ENCODE measurements around the gene THRSP. TPM values are rescaled to one million over a fixed set of nuclear protein-coding genes. Genes with fewer than 3 reads are reported as not detected.
"Not testable (repeated sequence)": the region's sequence is repeated elsewhere in the genome, so short reads cannot be mapped to it uniquely, and the experiment has no call there.

Gene THRSP
- total RNA-seq, 2 experiments from 2014 or later: not detected

- POLR2A ChIA-PET: interaction anchor here (0.5 to 0.6 kb wide), 3 partner anchors 61 to 245 kb away, joined by 3 to 5 read pairs (median 5); no protein-coding TSS in a partner anchor
- Mint-ChIP-seq H3K36me3 (ENCODE audit: low read depth) (peaks cover 31% of the 10 kb centered on the region), H3K4me3 (peak overlapping the region; percentile 90), H3K4me1 (peaks cover 59% of the 10 kb centered on the region)
- CTCF ChIA-PET: interaction anchor here (1.0 to 2.7 kb wide), 4 partner anchors 9 to 62 kb away, joined by 3 to 10 read pairs (median 6); partner anchors contain the start of gene ALG8
- not testable (repeated sequence) for H3K27me3 Mint-ChIP-seq, H3K27ac Mint-ChIP-seq, DNase-seq, H3K9me3 Mint-ChIP-seq
These were observed 13.9 kb downstream of the THRSP start for GRCh38 chr11:78077592-78077991.

DNA sequence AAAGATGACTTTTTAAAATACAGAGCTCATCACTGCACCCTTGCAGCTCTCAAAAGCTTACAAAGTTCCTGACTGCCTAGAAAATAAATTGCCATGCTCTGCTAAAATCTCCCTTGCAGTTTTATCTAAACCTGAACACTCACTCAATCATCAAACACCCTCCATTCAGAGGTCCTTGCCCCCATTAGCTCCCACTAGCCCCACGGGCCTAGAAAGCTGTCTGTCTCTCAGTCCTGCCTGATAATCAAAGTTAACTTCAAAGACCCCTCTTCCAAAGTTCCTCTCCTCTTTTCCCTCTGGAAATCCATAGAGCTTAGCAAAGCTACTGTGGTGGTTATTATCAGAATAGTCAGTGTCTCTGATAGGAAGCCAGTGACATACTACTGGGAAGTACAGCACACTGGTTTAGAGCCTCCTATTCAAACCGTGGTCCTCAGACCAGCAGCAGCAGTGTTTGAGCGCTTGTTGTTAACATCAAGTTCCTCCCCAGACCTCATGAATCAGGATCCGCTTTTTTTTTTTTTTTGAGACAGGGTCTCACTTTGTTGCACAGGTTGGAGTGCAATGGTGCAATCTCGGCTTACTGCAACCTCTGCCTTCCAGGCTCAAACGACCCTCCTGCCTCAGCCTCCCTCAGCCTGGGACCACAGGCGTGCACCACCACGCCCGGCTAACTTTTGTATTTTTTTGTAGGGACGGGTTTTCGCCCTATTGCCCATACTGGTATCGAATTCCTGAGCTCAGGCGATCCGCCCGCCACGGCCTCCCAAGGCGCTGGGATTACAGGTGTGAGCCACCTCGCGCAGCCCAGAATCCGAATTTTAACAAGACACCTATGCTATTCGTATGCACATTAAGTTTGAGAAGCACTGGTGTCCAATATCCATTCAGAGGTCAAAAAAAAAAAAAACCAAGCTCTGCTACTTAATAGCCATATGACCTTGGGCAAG is 14.8 kb downstream of the THRSP start:
- Mint-ChIP-seq H3K27me3 (no peaks in the 10 kb centered on the region), H3K9me3 (no peaks in the 10 kb centered on the region), H3K27ac (peak overlapping the region; percentile 92), H3K4me3 (peak overlapping the region; percentile 90), H3K36me3 (ENCODE audit: low read depth) (peaks cover 27% of the 10 kb centered on the region), H3K4me1 (peaks cover 57% of the 10 kb centered on the region)
- POLR2A ChIA-PET: interaction anchor here (0.6 kb wide), 1 partner anchor 244 kb away, joined by 3 read pairs; no protein-coding TSS in a partner anchor
- DNase-seq: no peak
- CTCF ChIA-PET: interaction anchor here (0.6 to 2.7 kb wide), 10 partner anchors 8 to 821 kb away, joined by 3 to 10 read pairs (median 4); partner anchors contain the start of gene ALG8

DNA sequence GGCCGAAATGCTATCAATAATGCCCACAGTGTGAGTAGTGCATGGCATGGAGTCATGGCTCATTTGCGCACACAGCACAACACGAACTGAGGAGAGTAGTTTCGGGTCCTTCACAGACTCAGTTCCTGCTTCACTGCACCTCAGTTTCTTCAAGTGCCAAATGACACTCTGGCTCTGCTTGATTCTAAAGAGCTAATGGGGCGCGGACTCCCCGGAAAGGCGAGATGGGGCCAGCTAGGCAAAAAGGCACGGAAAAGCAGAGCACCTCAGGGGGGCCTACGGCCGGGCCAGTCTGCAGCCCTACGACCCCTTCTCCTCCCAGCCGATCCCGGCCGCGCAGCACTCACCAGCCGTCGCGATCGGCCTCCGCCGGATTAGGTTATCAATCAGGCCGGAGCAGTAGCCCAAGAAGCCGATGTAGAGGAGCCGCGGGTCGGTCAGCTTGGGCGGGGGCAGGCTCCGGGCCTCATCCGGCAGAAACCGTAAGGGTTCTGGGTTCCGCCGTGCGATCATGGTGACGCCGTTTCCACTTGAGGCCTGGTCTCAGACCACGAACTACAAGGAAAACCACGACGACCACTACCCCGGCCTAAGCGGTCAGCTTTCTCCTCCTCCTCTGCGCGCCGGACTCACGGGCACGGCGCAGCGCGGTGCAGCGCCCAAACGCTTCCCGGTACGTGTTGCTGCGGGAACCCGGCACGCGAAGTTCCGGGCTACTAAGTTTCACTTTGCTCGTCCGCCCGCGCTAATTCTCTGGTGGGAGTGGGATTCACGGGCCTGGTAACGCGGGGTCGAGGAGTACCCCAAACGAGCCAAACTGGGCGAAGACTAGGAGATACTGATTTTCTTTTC is 15.8 kb downstream of the THRSP start, which contains the start of gene NDUFC2:
Gene NDUFC2, minus strand, starts transcription at position 631 of the 852 bp plus-strand sequence. Its CDS starts 118 bp downstream, at position 513.
- peaks cover 26% of the 10 kb centered on the region for H3K36me3 Mint-ChIP-seq (ENCODE audit: low read depth)
- no peaks in the 10 kb centered on the region for H3K27me3 Mint-ChIP-seq
- peak within 1 kb of the TSS; percentile 92 for H3K27ac Mint-ChIP-seq
- POLR2A ChIA-PET: interaction anchor here (0.6 kb wide), 1 partner anchor 57 kb away, joined by 5 read pairs; no protein-coding TSS in a partner anchor
- H3K9me3 Mint-ChIP-seq: no peaks in the 10 kb centered on the region
- CTCF ChIA-PET: interaction anchor here (1.0 to 2.7 kb wide), 6 partner anchors 9 to 485 kb away, joined by 3 to 10 read pairs (median 4); no protein-coding TSS in a partner anchor
- peak within 1 kb of the TSS; percentile 90 for H3K4me3 Mint-ChIP-seq
- DNase-seq: peak; percentile 69
- H3K4me1 Mint-ChIP-seq: peaks cover 55% of the 10 kb centered on the region

DNA sequence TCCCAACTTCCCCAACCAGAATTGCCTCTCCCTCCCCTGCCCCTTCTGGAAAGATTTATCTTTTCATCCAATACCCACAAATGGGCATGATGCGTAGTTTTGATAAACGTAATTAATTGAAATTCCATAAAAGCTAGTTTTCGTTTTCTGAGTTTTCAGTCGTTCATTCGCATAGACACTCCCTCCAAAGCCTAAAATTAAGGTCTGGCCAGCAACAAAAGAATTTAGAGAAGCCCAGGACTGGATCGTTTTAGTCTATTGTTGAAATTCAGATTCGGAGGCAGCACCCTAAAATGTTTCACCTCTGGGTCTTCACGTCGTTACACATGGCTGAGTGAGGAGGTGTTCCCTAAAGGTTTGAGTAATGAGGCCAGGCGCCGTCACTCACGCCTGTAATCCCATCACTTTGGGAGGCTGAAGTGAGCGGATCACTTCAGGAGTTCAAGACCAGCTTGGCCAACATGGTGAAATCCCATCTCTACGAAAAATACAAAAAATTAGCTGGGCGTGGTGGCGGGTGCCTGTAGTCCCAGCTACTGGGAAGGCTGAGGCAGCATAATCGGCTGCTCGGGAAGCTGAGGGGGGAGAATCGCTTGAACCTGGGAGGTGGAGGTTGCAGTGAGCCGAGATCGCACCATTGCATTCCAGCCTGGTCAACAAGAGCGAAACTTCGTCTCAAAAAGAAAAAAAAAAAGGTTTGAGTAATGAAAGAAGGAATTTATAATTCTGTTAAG is 16.6 kb downstream of the THRSP start:
- H3K27me3 Mint-ChIP-seq: no peaks in the 10 kb centered on the region
- H3K4me3 Mint-ChIP-seq: peak overlapping the region; percentile 90
- CTCF ChIA-PET: interaction anchor here (0.6 to 1.4 kb wide), 5 partner anchors 8 to 762 kb away, joined by 3 to 6 read pairs (median 4); no protein-coding TSS in a partner anchor
- no peaks in the 10 kb centered on the region for H3K9me3 Mint-ChIP-seq
- no peak for DNase-seq
- POLR2A ChIA-PET: no interaction called here
- peaks cover 50% of the 10 kb centered on the region for H3K4me1 Mint-ChIP-seq
- H3K27ac Mint-ChIP-seq: peak overlapping the region; percentile 92
- peaks cover 21% of the 10 kb centered on the region for H3K36me3 Mint-ChIP-seq (ENCODE audit: low read depth)

- CTCF ChIA-PET: interaction anchor here (0.6 to 1.2 kb wide), 2 partner anchors 9 to 762 kb away, joined by 4 to 6 read pairs; no protein-coding TSS in a partner anchor
- H3K27ac Mint-ChIP-seq: peak overlapping the region; percentile 92
- H3K4me1 Mint-ChIP-seq: peaks cover 47% of the 10 kb centered on the region
- POLR2A ChIA-PET: no interaction called here
- no peaks in the 10 kb centered on the region for H3K27me3 Mint-ChIP-seq
- H3K36me3 Mint-ChIP-seq (ENCODE audit: low read depth): peaks cover 18% of the 10 kb centered on the region
- H3K9me3 Mint-ChIP-seq: no peaks in the 10 kb centered on the region
- no peak for DNase-seq
- peak overlapping the region; percentile 23 for H3K4me3 Mint-ChIP-seq
These were observed 17.3 kb downstream of the THRSP start for GRCh38 chr11:78080818-78081495.

DNA sequence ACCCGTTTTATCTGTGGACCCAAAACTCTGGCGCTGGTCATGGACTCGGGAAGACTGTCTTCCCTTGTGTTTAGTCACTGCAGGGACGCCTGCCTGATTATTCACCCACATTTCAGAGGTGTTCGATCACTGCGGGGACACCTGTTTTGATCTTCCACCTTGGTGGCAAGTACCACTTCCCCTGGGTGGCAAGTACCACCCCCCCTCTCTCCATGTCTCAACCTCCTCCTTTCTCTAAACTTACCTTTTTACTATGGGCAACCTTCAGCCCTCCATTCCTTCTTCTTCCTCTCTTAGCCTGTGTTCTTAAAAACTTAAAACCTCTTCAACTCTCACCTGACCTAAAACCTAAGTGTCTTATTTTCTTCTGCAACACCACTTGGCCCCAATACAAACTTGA is 17.9 kb downstream of the THRSP start:
- Mint-ChIP-seq H3K36me3 (ENCODE audit: low read depth) (peaks cover 14% of the 10 kb centered on the region), H3K27ac (no peak overlapping the region), H3K27me3 (no peaks in the 10 kb centered on the region), H3K4me3 (peak overlapping the region; percentile 23), H3K4me1 (peaks cover 42% of the 10 kb centered on the region), H3K9me3 (no peaks in the 10 kb centered on the region)
- no peak for DNase-seq
- POLR2A ChIA-PET: no interaction called here
- CTCF ChIA-PET: no interaction called here

GRCh38 chr11:78082146-78082545 is 18.5 kb downstream of the THRSP start:
- Mint-ChIP-seq H3K36me3 (ENCODE audit: low read depth) (peaks cover 10% of the 10 kb centered on the region), H3K27me3 (no peaks in the 10 kb centered on the region), H3K4me1 (peaks cover 38% of the 10 kb centered on the region), H3K9me3 (no peaks in the 10 kb centered on the region), H3K4me3 (no peak overlapping the region), H3K27ac (no peak overlapping the region)
- no peak for DNase-seq
- ChIA-PET POLR2A (no interaction called here), CTCF (no interaction called here)

GRCh38 chr11:78083021-78083420 is 19.4 kb downstream of the THRSP start:
- Mint-ChIP-seq H3K27me3 (no peaks in the 10 kb centered on the region), H3K36me3 (ENCODE audit: low read depth) (peaks cover 4% of the 10 kb centered on the region), H3K27ac (no peak overlapping the region), H3K4me1 (peaks cover 31% of the 10 kb centered on the region), H3K4me3 (no peak overlapping the region), H3K9me3 (no peaks in the 10 kb centered on the region)
- POLR2A ChIA-PET: no interaction called here
- no peak for DNase-seq
- CTCF ChIA-PET: interaction anchor here (0.9 kb wide), 1 partner anchor 10 kb away, joined by 3 read pairs; no protein-coding TSS in a partner anchor

GRCh38 chr11:78084506-78084905 is 20.8 kb downstream of the THRSP start:
- POLR2A ChIA-PET; H3K36me3 Mint-ChIP-seq (ENCODE audit: low read depth); H3K9me3 Mint-ChIP-seq; CTCF ChIA-PET; H3K27ac Mint-ChIP-seq; DNase-seq; H3K27me3 Mint-ChIP-seq; H3K4me3 Mint-ChIP-seq: not testable (repeated sequence)
- peaks cover 26% of the 10 kb centered on the region for H3K4me1 Mint-ChIP-seq

- ChIA-PET POLR2A (no interaction called here), CTCF (interaction anchor here (1.1 kb wide), 1 partner anchor 10 kb away, joined by 4 read pairs; no protein-coding TSS in a partner anchor)
- no peaks in the 10 kb centered on the region for H3K27me3 Mint-ChIP-seq
- no peaks in the 10 kb centered on the region for H3K9me3 Mint-ChIP-seq
- peaks cover 14% of the 10 kb centered on the region for H3K4me1 Mint-ChIP-seq
- no peak for DNase-seq
- H3K36me3 Mint-ChIP-seq (ENCODE audit: low read depth): no peaks in the 10 kb centered on the region
- H3K27ac Mint-ChIP-seq: no peak overlapping the region
- H3K4me3 Mint-ChIP-seq: no peak overlapping the region
These were observed 22.3 kb downstream of the THRSP start for GRCh38 chr11:78085972-78086371.

- POLR2A ChIA-PET; H3K36me3 Mint-ChIP-seq (ENCODE audit: low read depth); H3K4me1 Mint-ChIP-seq; H3K27me3 Mint-ChIP-seq; H3K27ac Mint-ChIP-seq; H3K9me3 Mint-ChIP-seq; DNase-seq; H3K4me3 Mint-ChIP-seq: not testable (repeated sequence)
- CTCF ChIA-PET: interaction anchor here (1.1 to 2.5 kb wide), 2 partner anchors 9 kb away, joined by 4 to 7 read pairs; no protein-coding TSS in a partner anchor
These were observed 22.9 kb downstream of the THRSP start for GRCh38 chr11:78086521-78087074.
